MM.1S (cell line): ENCODE data around the gene FBF1.

Experiments
- DNase-seq: peaks from one replicate; pipeline ENCODE4 v3.0.0-alpha.2; 2015
- H2AFZ ChIP-seq: fragments of 300-600 bp; sonication (generic); 2 replicates; pipeline ENCODE4 v1.6.0; 2016; ENCODE audit warnings: antibody characterized with exemption, low read length
- H3F3A ChIP-seq: fragments of 300-600 bp; sonication (generic); 2 replicates; pipeline ENCODE4 v1.6.1; 2016; ENCODE audit warnings: mild to moderate bottlenecking, antibody characterized with exemption, low read length, moderate library complexity, mixed read lengths; ENCODE audit not compliant: insufficient read depth
- H3K27ac ChIP-seq: fragments of 300-600 bp; sonication (generic); 2 replicates; pipeline ENCODE4 v1.5.1; 2016; ENCODE audit warnings: mild to moderate bottlenecking, low read length
- H3K27me3 ChIP-seq: fragments of 300-600 bp; sonication (generic); replicated peaks from 2 replicates; pipeline ENCODE4 v1.6.0; 2016; ENCODE audit warnings: low read length; ENCODE audit not compliant: insufficient read depth
- H3K36me3 ChIP-seq: fragments of 300-600 bp; sonication (generic); replicated peaks from 2 replicates; pipeline ENCODE4 v1.6.1; 2016; ENCODE audit warnings: mild to moderate bottlenecking, low read length, mixed read lengths; ENCODE audit not compliant: insufficient read depth
- H3K4me1 ChIP-seq: fragments of 300-600 bp; sonication (generic); 2 replicates; pipeline ENCODE4 v1.6.1; 2016; ENCODE audit warnings: low read length, mixed read lengths
- H3K4me2 ChIP-seq: fragments of 300-600 bp; sonication (generic); 2 replicates; pipeline ENCODE4 v1.6.0; 2016; ENCODE audit warnings: low read depth, low read length
- H3K4me3 ChIP-seq: fragments of 300-600 bp; sonication (generic); 2 replicates; pipeline ENCODE4 v1.5.1; 2016; ENCODE audit warnings: low read length, mixed read lengths
- H3K79me2 ChIP-seq: fragments of 300-600 bp; sonication (generic); 2 replicates; pipeline ENCODE4 v1.6.1; 2016; ENCODE audit warnings: mixed run types, low read length, mixed read lengths
- H3K9ac ChIP-seq: fragments of 300-600 bp; sonication (generic); 2 replicates; pipeline ENCODE4 v1.6.1; 2016; ENCODE audit warnings: low read length, mixed read lengths
- H3K9me2 ChIP-seq: fragments of 300-600 bp; sonication (generic); replicated peaks from 2 replicates; pipeline ENCODE4 v1.6.1; 2016; ENCODE audit warnings: mild to moderate bottlenecking, low read length, mixed read lengths; ENCODE audit not compliant: insufficient read depth
- H3K9me3 ChIP-seq: fragments of 300-600 bp; sonication (generic); replicated peaks from 2 replicates; pipeline ENCODE4 v1.6.1; 2016; ENCODE audit warnings: mild to moderate bottlenecking, low read length, mixed read lengths; ENCODE audit not compliant: insufficient read depth
- H4K20me1 ChIP-seq: fragments of 300-600 bp; sonication (generic); 2 replicates; pipeline ENCODE4 v1.6.1; 2016; ENCODE audit warnings: mild to moderate bottlenecking, low read length, moderate library complexity, mixed read lengths; ENCODE audit not compliant: insufficient read depth
- CTCF ChIP-seq: fragments of 300-600 bp; sonication (generic); IDR thresholded peaks from 2 replicates; pipeline ENCODE4 v1.5.1; 2016; ENCODE audit warnings: antibody characterized with exemption, low read length, mixed read lengths
- EZH2 ChIP-seq: fragments of 300-600 bp; sonication (generic); optimal IDR thresholded peaks from 2 replicates; pipeline ENCODE3; 2017; ENCODE audit warnings: low read depth, mild to moderate bottlenecking, antibody characterized with exemption, low read length, mixed read lengths
- EZH2phosphoT487 ChIP-seq: fragments of 300-600 bp; sonication (generic); IDR thresholded peaks from 2 replicates; pipeline ENCODE4 v1.6.1; 2018; ENCODE audit warnings: antibody characterized with exemption, low read length

The FBF1 gene

DNA sequence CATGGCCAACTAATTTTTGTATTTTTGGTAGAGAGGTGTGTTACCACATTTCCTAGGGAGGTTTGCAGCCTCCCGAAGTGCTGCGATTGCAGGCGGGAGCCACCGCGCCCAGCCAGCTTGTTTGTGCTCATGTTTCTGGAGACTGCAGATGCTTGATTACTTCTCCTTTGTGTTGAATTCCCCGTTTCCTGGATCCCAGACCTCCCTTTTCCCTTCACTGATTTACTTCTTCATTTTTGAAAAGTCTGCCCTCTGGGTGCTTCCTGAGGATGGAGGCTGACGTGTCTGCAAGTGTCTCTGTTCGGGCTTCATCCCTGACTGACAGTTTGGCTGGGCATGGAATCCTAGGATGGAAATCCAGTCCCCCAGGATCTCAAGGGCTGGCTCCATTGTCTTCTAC, 55.4 kb downstream of the FBF1 start:
- Histone ChIP-seq H3F3A (no peaks in the 10 kb centered on the region; the same call in 1 of the 2 replicates), H3K9ac (no peak overlapping the region), H3K4me3 (no peak overlapping the region), H3K27me3 (no peaks in the 10 kb centered on the region), H3K4me1 (no peaks in the 10 kb centered on the region), H3K27ac (no peak overlapping the region), H3K79me2 (no peaks in the 10 kb centered on the region), H4K20me1 (no peaks in the 10 kb centered on the region), H3K4me2 (no peak overlapping the region), H2AFZ (no peak overlapping the region), H3K9me3 (no peaks in the 10 kb centered on the region), H3K36me3 (no peaks in the 10 kb centered on the region), H3K9me2 (no peaks in the 10 kb centered on the region)
- DNase-seq, result no peak
- TF ChIP-seq EZH2phosphoT487, result no peak
- TF ChIP-seq CTCF, result no peak
- no peak for TF ChIP-seq EZH2

DNA sequence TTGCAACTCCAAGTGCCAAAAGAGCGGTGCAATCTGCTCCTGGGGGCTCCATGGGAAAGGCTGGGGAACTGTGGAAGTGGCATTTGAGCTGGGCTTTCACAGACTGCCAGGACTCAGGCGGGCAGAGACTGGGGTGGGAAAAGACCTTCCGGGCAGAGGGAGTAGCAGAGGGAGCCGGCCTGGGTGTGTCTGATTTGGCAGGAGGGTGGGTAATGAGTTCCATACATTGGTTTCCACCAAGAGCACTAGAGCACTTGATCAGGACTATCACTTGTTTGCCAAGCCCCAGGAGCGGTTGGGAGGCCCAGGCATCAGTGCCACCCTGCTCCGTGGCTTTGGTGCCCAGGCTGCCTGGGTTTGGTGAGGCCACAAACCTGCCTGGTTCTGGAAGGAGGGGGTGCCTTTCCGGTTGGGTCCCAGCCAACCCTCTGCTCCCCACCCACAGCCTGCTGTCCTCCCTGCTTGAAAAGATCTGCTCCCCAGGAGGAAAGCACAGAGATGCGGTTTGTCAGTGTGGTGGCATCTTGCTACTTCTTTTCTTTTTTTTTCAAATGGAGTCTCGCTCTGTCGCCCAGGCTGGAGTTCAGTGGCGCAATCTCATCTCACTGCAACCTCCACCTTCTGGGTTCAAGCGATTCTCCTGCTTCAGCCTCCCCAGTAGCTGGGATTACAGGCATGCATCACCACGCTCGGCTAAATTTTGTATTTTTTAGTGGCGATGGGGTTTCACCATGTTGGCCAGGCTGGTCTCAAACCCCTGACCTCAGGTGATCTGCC, 59.0 kb downstream of the FBF1 start:
- DNase-seq, result peak; percentile 2
- peaks cover 4% of the 10 kb centered on the region; the same call in 1 of the 2 replicates for H3K4me1 ChIP-seq
- H3K9ac ChIP-seq, result no peak overlapping the region
- H3K9me3 ChIP-seq, result no peaks in the 10 kb centered on the region
- no peak overlapping the region for H3K4me3 ChIP-seq
- H3K9me2 ChIP-seq, result no peaks in the 10 kb centered on the region
- H4K20me1 ChIP-seq, result no peaks in the 10 kb centered on the region
- H3K27me3 ChIP-seq, result no peaks in the 10 kb centered on the region
- TF ChIP-seq CTCF (no peak), EZH2 (no peak), EZH2phosphoT487 (no peak)
- H3K79me2 ChIP-seq, result peaks cover 13% of the 10 kb centered on the region
- H3K36me3 ChIP-seq, result no peaks in the 10 kb centered on the region
- no peak overlapping the region for H3K27ac ChIP-seq
- H2AFZ ChIP-seq, result no peak overlapping the region
- H3F3A ChIP-seq, result peaks cover 11% of the 10 kb centered on the region
- H3K4me2 ChIP-seq, result no peak overlapping the region

DNA sequence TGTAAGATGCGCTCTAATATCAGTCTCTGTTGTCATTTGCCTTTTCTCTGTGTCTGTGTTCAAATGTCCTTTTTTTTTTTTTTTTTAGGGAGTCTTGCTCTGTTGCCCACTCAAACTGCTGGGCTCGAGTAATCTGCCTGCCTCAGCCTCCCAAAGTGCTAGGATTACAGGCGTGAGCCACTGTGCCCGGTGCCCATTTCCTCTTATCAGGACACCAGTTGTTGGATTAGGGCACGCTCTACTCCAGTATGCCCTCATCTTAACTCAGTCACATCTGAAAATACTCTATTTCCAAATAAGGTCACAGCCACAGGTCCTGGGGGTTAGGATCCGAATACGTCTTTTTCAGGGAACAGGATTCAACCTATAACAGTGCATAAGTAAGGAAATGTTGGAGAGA, 60.6 kb downstream of the FBF1 start:
- Histone ChIP-seq H3K4me3 (no peak overlapping the region), H3K9ac (no peak overlapping the region), H3K79me2 (peaks cover 25% of the 10 kb centered on the region), H3K27me3 (no peaks in the 10 kb centered on the region), H3K4me1 (peaks cover 10% of the 10 kb centered on the region), H4K20me1 (no peaks in the 10 kb centered on the region), H3K9me3 (no peaks in the 10 kb centered on the region), H3F3A (peaks cover 26% of the 10 kb centered on the region), H2AFZ (no peak overlapping the region), H3K4me2 (no peak overlapping the region), H3K9me2 (no peaks in the 10 kb centered on the region), H3K27ac (no peak overlapping the region), H3K36me3 (no peaks in the 10 kb centered on the region)
- DNase-seq, result no peak
- TF ChIP-seq EZH2 (no peak), EZH2phosphoT487 (no peak), CTCF (no peak)
